Measurements from ENCODE around the gene AGO1. TPM values are rescaled to one million over a fixed set of nuclear protein-coding genes. Genes with fewer than 3 reads are reported as not detected.
"Not testable (repeated sequence)": the region's sequence is repeated elsewhere in the genome, so short reads cannot be mapped to it uniquely, and the experiment has no call there.

AGO1 gene
- total RNA-seq, 1 donor from 2014 or later: 35.1 TPM

GRCh38 chr1:35863881-35864625 lies 19.0 kb upstream of the AGO1 start:
- FAIRE-seq (no peak), DNase-seq (ENCODE audit: low read depth) (no peak)
- Mint-ChIP-seq H3K36me3 (ENCODE audit: low read depth, unreplicated experiment) (peaks cover 4% of the 10 kb centered on the region), H3K27ac (ENCODE audit: unreplicated experiment) (no peak overlapping the region), H3K4me1 (ENCODE audit: low read depth, unreplicated experiment) (no peaks in the 10 kb centered on the region), H3K4me3 (ENCODE audit: unreplicated experiment) (no peak overlapping the region), H3K9me3 (ENCODE audit: unreplicated experiment) (no peaks in the 10 kb centered on the region), H3K27me3 (ENCODE audit: low read depth, unreplicated experiment) (no peaks in the 10 kb centered on the region)
- H3K9me3 ChIP-seq (ENCODE audit: insufficient read depth, low read depth, low read length): no peaks in the 10 kb centered on the region
- no peaks in the 10 kb centered on the region for H3K36me3 ChIP-seq (ENCODE audit: insufficient read depth, low read length)
- no peaks in the 10 kb centered on the region for H3K27me3 ChIP-seq (ENCODE audit: insufficient read depth, low read length)
- H2AFZ ChIP-seq (ENCODE audit: low read depth, low read length): no peak overlapping the region
- no peak for TF ChIP-seq EZH2 (IDR thresholded peaks at IDR 0.05; ENCODE audit: insufficient read depth, low read length)
- no peak for TF ChIP-seq CTCF (IDR thresholded peaks at IDR 0.05; ENCODE audit: insufficient read depth, low read depth, low read length)
- H3K79me2 ChIP-seq (ENCODE audit: insufficient read depth, low read length): no peaks in the 10 kb centered on the region
- no peak overlapping the region for H3K4me3 ChIP-seq (ENCODE audit: insufficient read depth, low read depth, low read length)
- H4K20me1 ChIP-seq (ENCODE audit: insufficient read depth, low read length): no peaks in the 10 kb centered on the region
- no peak overlapping the region for H3K27ac ChIP-seq (ENCODE audit: low read depth, low read length)
- H3K4me1 ChIP-seq (ENCODE audit: insufficient read depth, low read length): no peaks in the 10 kb centered on the region
- H3K4me2 ChIP-seq (ENCODE audit: low read length): no peak overlapping the region
- no peak overlapping the region for H3K9ac ChIP-seq (ENCODE audit: low read length)

- Histone ChIP-seq H3K9me3 (ENCODE audit: insufficient read depth, low read depth, low read length) (no peaks in the 10 kb centered on the region), H2AFZ (ENCODE audit: low read depth, low read length) (no peak overlapping the region), H3K9ac (ENCODE audit: low read length) (no peak overlapping the region), H3K4me2 (ENCODE audit: low read length) (no peak overlapping the region), H3K27me3 (ENCODE audit: insufficient read depth, low read length) (no peaks in the 10 kb centered on the region), H3K79me2 (ENCODE audit: insufficient read depth, low read length) (no peaks in the 10 kb centered on the region), H3K27ac (ENCODE audit: low read depth, low read length) (no peak overlapping the region), H3K36me3 (ENCODE audit: insufficient read depth, low read length) (no peaks in the 10 kb centered on the region), H4K20me1 (ENCODE audit: insufficient read depth, low read length) (no peaks in the 10 kb centered on the region), H3K4me3 (ENCODE audit: insufficient read depth, low read depth, low read length) (no peak overlapping the region), H3K4me1 (ENCODE audit: insufficient read depth, low read length) (no peaks in the 10 kb centered on the region)
- FAIRE-seq: no peak
- no peak overlapping the region for H3K4me3 Mint-ChIP-seq (ENCODE audit: unreplicated experiment)
- no peak for TF ChIP-seq EZH2 (IDR thresholded peaks at IDR 0.05; ENCODE audit: insufficient read depth, low read length)
- no peak for TF ChIP-seq CTCF (IDR thresholded peaks at IDR 0.05; ENCODE audit: insufficient read depth, low read depth, low read length)
- no peak for DNase-seq (ENCODE audit: low read depth)
- H3K27ac Mint-ChIP-seq (ENCODE audit: unreplicated experiment): no peak overlapping the region
- no peaks in the 10 kb centered on the region for H3K9me3 Mint-ChIP-seq (ENCODE audit: unreplicated experiment)
- no peaks in the 10 kb centered on the region for H3K4me1 Mint-ChIP-seq (ENCODE audit: low read depth, unreplicated experiment)
- peaks cover 4% of the 10 kb centered on the region for H3K36me3 Mint-ChIP-seq (ENCODE audit: low read depth, unreplicated experiment)
- H3K27me3 Mint-ChIP-seq (ENCODE audit: low read depth, unreplicated experiment): no peaks in the 10 kb centered on the region
Measured at GRCh38 chr1:35864813-35865212, 18.2 kb upstream of the AGO1 start.

GRCh38 chr1:35866991-35867390 lies 16.0 kb upstream of the AGO1 start:
- no peaks in the 10 kb centered on the region for H3K4me1 ChIP-seq (ENCODE audit: insufficient read depth, low read length)
- H3K27ac ChIP-seq (ENCODE audit: low read depth, low read length): no peak overlapping the region
- H3K4me2 ChIP-seq (ENCODE audit: low read length): no peak overlapping the region
- Mint-ChIP-seq H3K27me3 (ENCODE audit: low read depth, unreplicated experiment) (no peaks in the 10 kb centered on the region), H3K27ac (ENCODE audit: unreplicated experiment) (no peak overlapping the region), H3K9me3 (ENCODE audit: unreplicated experiment) (no peaks in the 10 kb centered on the region), H3K4me1 (ENCODE audit: low read depth, unreplicated experiment) (no peaks in the 10 kb centered on the region), H3K4me3 (ENCODE audit: unreplicated experiment) (no peak overlapping the region), H3K36me3 (ENCODE audit: low read depth, unreplicated experiment) (no peaks in the 10 kb centered on the region)
- no peak for DNase-seq (ENCODE audit: low read depth)
- H3K36me3 ChIP-seq (ENCODE audit: insufficient read depth, low read length): no peaks in the 10 kb centered on the region
- no peak overlapping the region for H3K4me3 ChIP-seq (ENCODE audit: insufficient read depth, low read depth, low read length)
- TF ChIP-seq CTCF (IDR thresholded peaks at IDR 0.05; ENCODE audit: insufficient read depth, low read depth, low read length) (no peak), EZH2 (IDR thresholded peaks at IDR 0.05; ENCODE audit: insufficient read depth, low read length) (no peak)
- H4K20me1 ChIP-seq (ENCODE audit: insufficient read depth, low read length): no peaks in the 10 kb centered on the region
- no peak overlapping the region for H3K9ac ChIP-seq (ENCODE audit: low read length)
- H3K27me3 ChIP-seq (ENCODE audit: insufficient read depth, low read length): no peaks in the 10 kb centered on the region
- no peak overlapping the region for H2AFZ ChIP-seq (ENCODE audit: low read depth, low read length)
- H3K9me3 ChIP-seq (ENCODE audit: insufficient read depth, low read depth, low read length): no peaks in the 10 kb centered on the region
- no peaks in the 10 kb centered on the region for H3K79me2 ChIP-seq (ENCODE audit: insufficient read depth, low read length)
- FAIRE-seq: no peak

- not testable (repeated sequence) for H3K9me3 ChIP-seq (ENCODE audit: insufficient read depth, low read depth, low read length); FAIRE-seq
Measured at GRCh38 chr1:35869245-35869950, 13.6 kb upstream of the AGO1 start.

More at GRCh38 chr1:35869245-35869950, 13.6 kb upstream of the AGO1 start:
- H3K27ac Mint-ChIP-seq (ENCODE audit: unreplicated experiment); H3K4me2 ChIP-seq (ENCODE audit: low read length); H3K27ac ChIP-seq (ENCODE audit: low read depth, low read length); H2AFZ ChIP-seq (ENCODE audit: low read depth, low read length); H3K79me2 ChIP-seq (ENCODE audit: insufficient read depth, low read length); H3K9ac ChIP-seq (ENCODE audit: low read length); H3K36me3 Mint-ChIP-seq (ENCODE audit: low read depth, unreplicated experiment); H3K4me3 Mint-ChIP-seq (ENCODE audit: unreplicated experiment); H3K4me3 ChIP-seq (ENCODE audit: insufficient read depth, low read depth, low read length); DNase-seq (ENCODE audit: low read depth); H4K20me1 ChIP-seq (ENCODE audit: insufficient read depth, low read length); H3K4me1 Mint-ChIP-seq (ENCODE audit: low read depth, unreplicated experiment); H3K27me3 ChIP-seq (ENCODE audit: insufficient read depth, low read length); H3K9me3 Mint-ChIP-seq (ENCODE audit: unreplicated experiment); H3K27me3 Mint-ChIP-seq (ENCODE audit: low read depth, unreplicated experiment); H3K36me3 ChIP-seq (ENCODE audit: insufficient read depth, low read length); H3K4me1 ChIP-seq (ENCODE audit: insufficient read depth, low read length): not testable (repeated sequence)
